Stimulated activated CD4-positive, alpha-beta T cell treated with anti-CD3 and anti-CD28 coated beads, Interleukin-1b, Interleukin-23, amount 100 ng/mL, for 24 hours (primary cell): ENCODE measurements around the gene B3GNT5.

Experiments used
- DNase-seq, 4 experiments: peaks; one replicate each; pipeline ENCODE4 v3.0.0-alpha.2; 2020; ENCODE audit warnings: low read depth in 4 of 4, low spot score in 1 of 4

The B3GNT5 gene

GRCh38 chr3:183317886-183318865, 65.1 kb downstream of the B3GNT5 start:
- DNase-seq = no peak

- DNase-seq = no peak
These were observed 65.8 kb downstream of the B3GNT5 start for GRCh38 chr3:183318877-183319276.

GRCh38 chr3:183319371-183319770, 66.3 kb downstream of the B3GNT5 start:
- no peak for DNase-seq
